GM23338 (cell line): Measurements from ENCODE around the gene MANBA. TPM values are rescaled to one million over a fixed set of nuclear protein-coding genes. Genes with fewer than 3 reads are reported as not detected.

Experiments used
- ATAC-seq: fragments of 200-7000 bp; cut with Tn5 transposase; 3 replicates; pipeline ENCODE4 v1.9.1; 2020
- DNase-seq: peaks from one replicate; pipeline ENCODE4 v3.0.0-alpha.2; 2015; ENCODE audit warnings: low spot score
- H2AFZ ChIP-seq: fragments of 200-600 bp; sonication (generic); 2 replicates; pipeline ENCODE4 v1.8.0; 2016; ENCODE audit warnings: antibody characterized with exemption, mild to moderate bottlenecking, moderate library complexity
- H3F3A ChIP-seq: fragments of 200-600 bp; sonication (generic); replicated peaks from 2 replicates; pipeline ENCODE4 v1.8.0; 2017; ENCODE audit warnings: antibody characterized with exemption, mixed run types, low read depth
- H3K27ac ChIP-seq: fragments of 200-600 bp; sonication (generic); 2 replicates; pipeline ENCODE4 v1.6.1; 2016; ENCODE audit warnings: low read depth
- H3K27me3 ChIP-seq: fragments of 200-600 bp; sonication (generic); 2 replicates; pipeline ENCODE4 v1.8.0; 2016; ENCODE audit warnings: mild to moderate bottlenecking, mixed run types, moderate library complexity; ENCODE audit not compliant: insufficient read depth
- H3K36me3 ChIP-seq: fragments of 200-600 bp; sonication (generic); 2 replicates; pipeline ENCODE4 v1.8.0; 2016; ENCODE audit warnings: mild to moderate bottlenecking; ENCODE audit not compliant: insufficient read depth
- H3K4me1 ChIP-seq: fragments of 200-600 bp; sonication (generic); 2 replicates; pipeline ENCODE4 v1.8.0; 2016; ENCODE audit warnings: mild to moderate bottlenecking, moderate library complexity; ENCODE audit not compliant: insufficient read depth
- H3K4me2 ChIP-seq: fragments of 200-600 bp; sonication (generic); 2 replicates; pipeline ENCODE4 v1.7.1; 2017; ENCODE audit warnings: mixed run types
- H3K4me3 ChIP-seq: fragments of 200-600 bp; sonication (generic); 2 replicates; pipeline ENCODE4 v1.6.1; 2016; ENCODE audit warnings: mixed run types
- H3K79me2 ChIP-seq: fragments of 200-600 bp; sonication (generic); replicated peaks from 2 replicates; pipeline ENCODE4 v1.8.0; 2017; ENCODE audit warnings: mild to moderate bottlenecking; ENCODE audit not compliant: insufficient read depth
- H3K9me2 ChIP-seq: fragments of 200-600 bp; sonication (generic); 2 replicates; pipeline ENCODE4 v1.8.0; 2017; ENCODE audit not compliant: insufficient read depth
- H4K20me1 ChIP-seq: fragments of 200-600 bp; sonication (generic); replicated peaks from 2 replicates; pipeline ENCODE4 v1.8.0; 2017; ENCODE audit warnings: mild to moderate bottlenecking; ENCODE audit not compliant: insufficient read depth
- H3K27ac Mint-ChIP-seq: 2 replicates; pipeline ENCODE4 v1.8.0; 2020; ENCODE audit warnings: inconsistent platforms, mild to moderate bottlenecking, moderate library complexity, mixed read lengths
- H3K27me3 Mint-ChIP-seq: 3 replicates; pipeline ENCODE4 v1.8.0; 2022; ENCODE audit warnings: low read depth, mild to moderate bottlenecking, moderate library complexity, mixed read lengths, inconsistent platforms; ENCODE audit not compliant: insufficient read depth, poor library complexity
- H3K36me3 Mint-ChIP-seq: 3 replicates; pipeline ENCODE4 v1.8.0; 2021; ENCODE audit warnings: low read depth, mild to moderate bottlenecking, inconsistent platforms, moderate library complexity, mixed read lengths
- H3K4me1 Mint-ChIP-seq: 3 replicates; pipeline ENCODE4 v1.8.0; 2020; ENCODE audit warnings: mild to moderate bottlenecking, inconsistent platforms, mixed read lengths
- H3K4me3 Mint-ChIP-seq: 3 replicates; pipeline ENCODE4 v1.8.0; 2021; ENCODE audit warnings: moderate library complexity, mild to moderate bottlenecking, inconsistent platforms, mixed read lengths
- H3K9me3 Mint-ChIP-seq: 3 replicates; pipeline ENCODE4 v1.8.0; 2020; ENCODE audit warnings: moderate library complexity, mild to moderate bottlenecking, inconsistent platforms, mixed read lengths
- CREB1 ChIP-seq: fragments of 250-450 bp; sonication (Bioruptor Pico); IDR thresholded peaks from 2 replicates; pipeline ENCODE4 v1.5.0; 2020; ENCODE audit warnings: low read depth, mild to moderate bottlenecking, moderate library complexity
- EZH2 ChIP-seq: fragments of 200-600 bp; sonication (generic); IDR thresholded peaks from one replicate; pipeline ENCODE4 v1.8.0; 2017; ENCODE audit warnings: antibody characterized with exemption, mild to moderate bottlenecking, low read depth; ENCODE audit not compliant: unreplicated experiment
- EZH2phosphoT487 ChIP-seq: fragments of 200-600 bp; sonication (generic); IDR thresholded peaks from one replicate; pipeline ENCODE4 v1.8.1; 2018; ENCODE audit warnings: antibody characterized with exemption; ENCODE audit not compliant: unreplicated experiment
- JUNB ChIP-seq: IDR thresholded peaks from one replicate; pipeline ENCODE4 v1.6.1; 2016; ENCODE audit warnings: antibody characterized with exemption; ENCODE audit not compliant: unreplicated experiment
- NANOG ChIP-seq: IDR thresholded peaks from 2 replicates; pipeline ENCODE4 v1.6.1; 2016; ENCODE audit warnings: antibody characterized with exemption, borderline replicate concordance
- POLR2AphosphoS5 ChIP-seq: IDR thresholded peaks from 2 replicates; pipeline ENCODE4 v1.6.1; 2016; ENCODE audit warnings: antibody characterized with exemption, low read depth
- STAT1 ChIP-seq: IDR thresholded peaks from one replicate; pipeline ENCODE4 v1.6.1; 2016; ENCODE audit warnings: antibody characterized with exemption; ENCODE audit not compliant: unreplicated experiment
- ZNF114 ChIP-seq: fragments of 250-450 bp; sonication (Bioruptor Pico); IDR thresholded peaks from 2 replicates; pipeline ENCODE4 v1.5.0; 2020; ENCODE audit warnings: mild to moderate bottlenecking, moderate library complexity
- ZNF331 ChIP-seq: fragments of 250-450 bp; sonication (Bioruptor Pico); IDR thresholded peaks from 2 replicates; pipeline ENCODE4 v1.5.0; 2020; ENCODE audit warnings: low read depth, mild to moderate bottlenecking, moderate library complexity
- polyA plus RNA-seq: library from polyadenylated mRNA; unstranded; fragments of >200 nt; fragmentation: Nextera tagmentation; extraction: Ambion mirVana; gene quantifications from 2 replicates; pipeline ENCODE4 v1.2.1, GENCODE V29; 2016
- total RNA-seq: library from RNA; depleted of rRNA; stranded (reverse); fragments of >200 nt; shearing (Covaris generic); gene quantifications from 2 replicates; pipeline ENCODE4 v1.2.3, GENCODE V29; 2014
- TF ChIP-seq, protein P1 (sequence below): IDR thresholded peaks from one replicate; pipeline ENCODE4 v1.6.1; 2018; ENCODE audit warnings: antibody characterized with exemption; ENCODE audit not compliant: unreplicated experiment
- TF ChIP-seq, protein P2 (sequence below): IDR thresholded peaks from 2 replicates; pipeline ENCODE4 v1.6.1; 2016; ENCODE audit warnings: antibody characterized with exemption
- TF ChIP-seq, protein P3 (sequence below), 2 experiments: fragments of 200-600 bp in 1 of 2; sonication (generic) in 1 of 2; conservative IDR thresholded peaks; 2 replicates each; pipeline versions ENCODE4 v1.5.1 to v1.6.1; 2016 to 2017; ENCODE audit warnings: antibody characterized with exemption in 2 of 2, low read depth in 2 of 2, mild to moderate bottlenecking in 2 of 2, moderate library complexity in 1 of 2
- TF ChIP-seq, protein P4 (sequence below): fragments of 250-450 bp; sonication (Bioruptor Pico); IDR thresholded peaks from 2 replicates; pipeline ENCODE4 v1.5.0; 2020; ENCODE audit warnings: mild to moderate bottlenecking, moderate library complexity

MANBA gene
- total and polyA plus RNA-seq, 2 experiments from 2014 or later = 13.2 to 54.3 TPM

DNA sequence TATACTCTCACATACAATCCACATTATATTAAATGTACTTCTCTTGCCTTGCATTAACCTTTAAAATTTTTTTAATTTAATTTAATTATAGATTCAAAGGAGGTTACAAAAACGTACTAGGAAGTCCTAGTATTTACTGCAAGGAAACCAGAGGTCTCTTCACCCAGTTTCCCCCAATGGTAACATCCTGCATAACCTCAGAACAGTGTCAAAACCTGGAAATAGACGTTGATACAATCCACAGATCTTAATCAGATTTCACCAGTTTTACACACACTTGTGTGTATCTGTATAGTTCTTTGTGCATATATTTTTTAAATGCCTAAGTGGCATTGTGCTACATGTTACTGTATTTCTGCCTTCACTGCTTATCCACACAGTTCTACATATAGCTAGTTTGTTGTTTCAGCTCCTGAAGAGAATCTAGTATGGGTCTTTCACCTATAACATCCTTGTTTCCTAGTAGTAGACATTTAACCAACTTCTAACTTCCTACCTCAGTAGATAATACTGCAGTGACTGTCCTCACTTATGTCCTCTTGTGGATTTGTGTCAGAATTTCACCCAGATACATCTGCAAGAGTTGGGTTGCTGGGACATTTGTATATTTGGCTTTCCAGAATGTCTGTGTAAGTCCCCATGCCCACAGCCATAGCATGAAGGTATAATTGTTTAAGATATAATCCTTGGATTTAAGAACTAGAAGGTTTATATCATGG is 156.4 kb downstream of the MANBA start:
- Histone ChIP-seq H3K4me2 (no peak overlapping the region), H3K4me3 (no peak overlapping the region), H3K4me1 (no peaks in the 10 kb centered on the region), H3K27me3 (no peaks in the 10 kb centered on the region), H3K36me3 (no peaks in the 10 kb centered on the region), H3K27ac (no peak overlapping the region), H3K79me2 (no peaks in the 10 kb centered on the region), H4K20me1 (no peaks in the 10 kb centered on the region), H3F3A (no peaks in the 10 kb centered on the region), H3K9me2 (0 out of 2 replicates have a peak, but pooled peaks cover 3% of the 10 kb centered on the region), H2AFZ (no peak overlapping the region)
- Mint-ChIP-seq H3K27me3 (no peaks in the 10 kb centered on the region), H3K4me1 (no peaks in the 10 kb centered on the region), H3K36me3 (no peaks in the 10 kb centered on the region), H3K9me3 (no peaks in the 10 kb centered on the region), H3K27ac (no peak overlapping the region), H3K4me3 (no peak overlapping the region)
- TF ChIP-seq JUNB = no peak
- TF ChIP-seq ZNF114 (CRISPR knock-in tag) = no peak
- TF ChIP-seq EZH2 = no peak
- TF ChIP-seq CREB1 = no peak
- TF ChIP-seq, protein P1, sequence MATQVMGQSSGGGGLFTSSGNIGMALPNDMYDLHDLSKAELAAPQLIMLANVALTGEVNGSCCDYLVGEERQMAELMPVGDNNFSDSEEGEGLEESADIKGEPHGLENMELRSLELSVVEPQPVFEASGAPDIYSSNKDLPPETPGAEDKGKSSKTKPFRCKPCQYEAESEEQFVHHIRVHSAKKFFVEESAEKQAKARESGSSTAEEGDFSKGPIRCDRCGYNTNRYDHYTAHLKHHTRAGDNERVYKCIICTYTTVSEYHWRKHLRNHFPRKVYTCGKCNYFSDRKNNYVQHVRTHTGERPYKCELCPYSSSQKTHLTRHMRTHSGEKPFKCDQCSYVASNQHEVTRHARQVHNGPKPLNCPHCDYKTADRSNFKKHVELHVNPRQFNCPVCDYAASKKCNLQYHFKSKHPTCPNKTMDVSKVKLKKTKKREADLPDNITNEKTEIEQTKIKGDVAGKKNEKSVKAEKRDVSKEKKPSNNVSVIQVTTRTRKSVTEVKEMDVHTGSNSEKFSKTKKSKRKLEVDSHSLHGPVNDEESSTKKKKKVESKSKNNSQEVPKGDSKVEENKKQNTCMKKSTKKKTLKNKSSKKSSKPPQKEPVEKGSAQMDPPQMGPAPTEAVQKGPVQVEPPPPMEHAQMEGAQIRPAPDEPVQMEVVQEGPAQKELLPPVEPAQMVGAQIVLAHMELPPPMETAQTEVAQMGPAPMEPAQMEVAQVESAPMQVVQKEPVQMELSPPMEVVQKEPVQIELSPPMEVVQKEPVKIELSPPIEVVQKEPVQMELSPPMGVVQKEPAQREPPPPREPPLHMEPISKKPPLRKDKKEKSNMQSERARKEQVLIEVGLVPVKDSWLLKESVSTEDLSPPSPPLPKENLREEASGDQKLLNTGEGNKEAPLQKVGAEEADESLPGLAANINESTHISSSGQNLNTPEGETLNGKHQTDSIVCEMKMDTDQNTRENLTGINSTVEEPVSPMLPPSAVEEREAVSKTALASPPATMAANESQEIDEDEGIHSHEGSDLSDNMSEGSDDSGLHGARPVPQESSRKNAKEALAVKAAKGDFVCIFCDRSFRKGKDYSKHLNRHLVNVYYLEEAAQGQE = no peak
- no peak for TF ChIP-seq NANOG
- TF ChIP-seq POLR2AphosphoS5 = no peak
- TF ChIP-seq, protein P2, sequence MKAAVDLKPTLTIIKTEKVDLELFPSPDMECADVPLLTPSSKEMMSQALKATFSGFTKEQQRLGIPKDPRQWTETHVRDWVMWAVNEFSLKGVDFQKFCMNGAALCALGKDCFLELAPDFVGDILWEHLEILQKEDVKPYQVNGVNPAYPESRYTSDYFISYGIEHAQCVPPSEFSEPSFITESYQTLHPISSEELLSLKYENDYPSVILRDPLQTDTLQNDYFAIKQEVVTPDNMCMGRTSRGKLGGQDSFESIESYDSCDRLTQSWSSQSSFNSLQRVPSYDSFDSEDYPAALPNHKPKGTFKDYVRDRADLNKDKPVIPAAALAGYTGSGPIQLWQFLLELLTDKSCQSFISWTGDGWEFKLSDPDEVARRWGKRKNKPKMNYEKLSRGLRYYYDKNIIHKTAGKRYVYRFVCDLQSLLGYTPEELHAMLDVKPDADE = no peak
- TF ChIP-seq, protein P3, sequence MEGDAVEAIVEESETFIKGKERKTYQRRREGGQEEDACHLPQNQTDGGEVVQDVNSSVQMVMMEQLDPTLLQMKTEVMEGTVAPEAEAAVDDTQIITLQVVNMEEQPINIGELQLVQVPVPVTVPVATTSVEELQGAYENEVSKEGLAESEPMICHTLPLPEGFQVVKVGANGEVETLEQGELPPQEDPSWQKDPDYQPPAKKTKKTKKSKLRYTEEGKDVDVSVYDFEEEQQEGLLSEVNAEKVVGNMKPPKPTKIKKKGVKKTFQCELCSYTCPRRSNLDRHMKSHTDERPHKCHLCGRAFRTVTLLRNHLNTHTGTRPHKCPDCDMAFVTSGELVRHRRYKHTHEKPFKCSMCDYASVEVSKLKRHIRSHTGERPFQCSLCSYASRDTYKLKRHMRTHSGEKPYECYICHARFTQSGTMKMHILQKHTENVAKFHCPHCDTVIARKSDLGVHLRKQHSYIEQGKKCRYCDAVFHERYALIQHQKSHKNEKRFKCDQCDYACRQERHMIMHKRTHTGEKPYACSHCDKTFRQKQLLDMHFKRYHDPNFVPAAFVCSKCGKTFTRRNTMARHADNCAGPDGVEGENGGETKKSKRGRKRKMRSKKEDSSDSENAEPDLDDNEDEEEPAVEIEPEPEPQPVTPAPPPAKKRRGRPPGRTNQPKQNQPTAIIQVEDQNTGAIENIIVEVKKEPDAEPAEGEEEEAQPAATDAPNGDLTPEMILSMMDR (conservative IDR thresholded peaks at IDR 0.05; ENCODE audit: low read depth in 2 of 2) = no peak
- TF ChIP-seq, protein P4, sequence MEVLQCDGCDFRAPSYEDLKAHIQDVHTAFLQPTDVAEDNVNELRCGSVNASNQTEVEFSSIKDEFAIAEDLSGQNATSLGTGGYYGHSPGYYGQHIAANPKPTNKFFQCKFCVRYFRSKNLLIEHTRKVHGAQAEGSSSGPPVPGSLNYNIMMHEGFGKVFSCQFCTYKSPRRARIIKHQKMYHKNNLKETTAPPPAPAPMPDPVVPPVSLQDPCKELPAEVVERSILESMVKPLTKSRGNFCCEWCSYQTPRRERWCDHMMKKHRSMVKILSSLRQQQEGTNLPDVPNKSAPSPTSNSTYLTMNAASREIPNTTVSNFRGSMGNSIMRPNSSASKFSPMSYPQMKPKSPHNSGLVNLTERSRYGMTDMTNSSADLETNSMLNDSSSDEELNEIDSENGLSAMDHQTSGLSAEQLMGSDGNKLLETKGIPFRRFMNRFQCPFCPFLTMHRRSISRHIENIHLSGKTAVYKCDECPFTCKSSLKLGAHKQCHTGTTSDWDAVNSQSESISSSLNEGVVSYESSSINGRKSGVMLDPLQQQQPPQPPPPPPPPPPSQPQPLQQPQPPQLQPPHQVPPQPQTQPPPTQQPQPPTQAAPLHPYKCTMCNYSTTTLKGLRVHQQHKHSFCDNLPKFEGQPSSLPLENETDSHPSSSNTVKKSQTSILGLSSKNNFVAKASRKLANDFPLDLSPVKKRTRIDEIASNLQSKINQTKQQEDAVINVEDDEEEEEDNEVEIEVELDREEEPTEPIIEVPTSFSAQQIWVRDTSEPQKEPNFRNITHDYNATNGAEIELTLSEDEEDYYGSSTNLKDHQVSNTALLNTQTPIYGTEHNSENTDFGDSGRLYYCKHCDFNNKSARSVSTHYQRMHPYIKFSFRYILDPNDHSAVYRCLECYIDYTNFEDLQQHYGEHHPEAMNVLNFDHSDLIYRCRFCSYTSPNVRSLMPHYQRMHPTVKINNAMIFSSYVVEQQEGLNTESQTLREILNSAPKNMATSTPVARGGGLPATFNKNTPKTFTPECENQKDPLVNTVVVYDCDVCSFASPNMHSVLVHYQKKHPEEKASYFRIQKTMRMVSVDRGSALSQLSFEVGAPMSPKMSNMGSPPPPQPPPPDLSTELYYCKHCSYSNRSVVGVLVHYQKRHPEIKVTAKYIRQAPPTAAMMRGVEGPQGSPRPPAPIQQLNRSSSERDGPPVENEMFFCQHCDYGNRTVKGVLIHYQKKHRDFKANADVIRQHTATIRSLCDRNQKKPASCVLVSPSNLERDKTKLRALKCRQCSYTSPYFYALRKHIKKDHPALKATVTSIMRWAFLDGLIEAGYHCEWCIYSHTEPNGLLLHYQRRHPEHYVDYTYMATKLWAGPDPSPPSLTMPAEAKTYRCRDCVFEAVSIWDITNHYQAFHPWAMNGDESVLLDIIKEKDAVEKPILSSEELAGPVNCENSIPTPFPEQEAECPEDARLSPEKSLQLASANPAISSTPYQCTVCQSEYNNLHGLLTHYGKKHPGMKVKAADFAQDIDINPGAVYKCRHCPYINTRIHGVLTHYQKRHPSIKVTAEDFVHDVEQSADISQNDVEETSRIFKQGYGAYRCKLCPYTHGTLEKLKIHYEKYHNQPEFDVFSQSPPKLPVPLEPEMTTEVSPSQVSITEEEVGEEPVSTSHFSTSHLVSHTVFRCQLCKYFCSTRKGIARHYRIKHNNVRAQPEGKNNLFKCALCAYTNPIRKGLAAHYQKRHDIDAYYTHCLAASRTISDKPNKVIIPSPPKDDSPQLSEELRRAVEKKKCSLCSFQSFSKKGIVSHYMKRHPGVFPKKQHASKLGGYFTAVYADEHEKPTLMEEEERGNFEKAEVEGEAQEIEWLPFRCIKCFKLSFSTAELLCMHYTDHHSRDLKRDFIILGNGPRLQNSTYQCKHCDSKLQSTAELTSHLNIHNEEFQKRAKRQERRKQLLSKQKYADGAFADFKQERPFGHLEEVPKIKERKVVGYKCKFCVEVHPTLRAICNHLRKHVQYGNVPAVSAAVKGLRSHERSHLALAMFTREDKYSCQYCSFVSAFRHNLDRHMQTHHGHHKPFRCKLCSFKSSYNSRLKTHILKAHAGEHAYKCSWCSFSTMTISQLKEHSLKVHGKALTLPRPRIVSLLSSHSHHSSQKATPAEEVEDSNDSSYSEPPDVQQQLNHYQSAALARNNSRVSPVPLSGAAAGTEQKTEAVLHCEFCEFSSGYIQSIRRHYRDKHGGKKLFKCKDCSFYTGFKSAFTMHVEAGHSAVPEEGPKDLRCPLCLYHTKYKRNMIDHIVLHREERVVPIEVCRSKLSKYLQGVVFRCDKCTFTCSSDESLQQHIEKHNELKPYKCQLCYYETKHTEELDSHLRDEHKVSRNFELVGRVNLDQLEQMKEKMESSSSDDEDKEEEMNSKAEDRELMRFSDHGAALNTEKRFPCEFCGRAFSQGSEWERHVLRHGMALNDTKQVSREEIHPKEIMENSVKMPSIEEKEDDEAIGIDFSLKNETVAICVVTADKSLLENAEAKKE (CRISPR knock-in tag) = no peak
- TF ChIP-seq STAT1 = no peak
- no peak for TF ChIP-seq ZNF331 (CRISPR knock-in tag)
- no peak for TF ChIP-seq EZH2phosphoT487
- DNase-seq = no peak
- no peak for ATAC-seq
